ENCODE results near the gene ALPG.
"Not testable (repeated sequence)": the region's sequence is repeated elsewhere in the genome, so short reads cannot be mapped to it uniquely, and the experiment has no call there.

ALPG gene

DNA sequence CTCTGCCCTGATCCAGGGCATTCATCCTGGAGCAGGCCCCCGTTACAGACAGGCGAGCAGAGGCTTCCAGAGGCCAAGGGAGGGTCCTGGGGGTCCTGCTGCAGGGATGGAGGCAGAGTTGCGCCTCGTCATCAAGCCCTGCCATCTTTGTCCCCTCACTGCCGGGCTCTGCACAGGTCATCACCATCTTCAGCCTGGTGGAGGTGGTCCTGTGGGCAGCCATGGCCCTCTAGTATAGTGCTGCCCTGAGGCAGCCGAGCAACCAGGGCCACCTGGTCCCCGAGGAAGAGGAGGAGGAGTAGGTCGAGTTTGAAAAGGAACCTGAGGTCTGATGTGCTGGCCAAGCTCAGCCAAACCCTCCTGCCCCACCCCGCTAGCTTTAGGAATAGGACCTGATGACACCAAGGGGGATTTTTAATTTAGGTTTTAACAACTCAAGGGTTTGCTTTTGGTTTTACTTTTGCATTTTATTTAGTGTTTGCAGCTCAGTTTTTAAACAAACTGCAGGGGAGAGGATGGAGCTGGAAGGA, 40.5 kb downstream of the ALPG start:
- DNase-seq (ENCODE audit: extremely low spot score) = no peak
- CTCF ChIA-PET = interaction anchor here (0.6 to 1.8 kb wide), 14 partner anchors 9 to 572 kb away, joined by 3 to 9 read pairs (median 3); partner anchors contain the start of genes ALPI and PRSS56
- POLR2A ChIA-PET = no interaction called here
- TF ChIP-seq, protein P1, sequence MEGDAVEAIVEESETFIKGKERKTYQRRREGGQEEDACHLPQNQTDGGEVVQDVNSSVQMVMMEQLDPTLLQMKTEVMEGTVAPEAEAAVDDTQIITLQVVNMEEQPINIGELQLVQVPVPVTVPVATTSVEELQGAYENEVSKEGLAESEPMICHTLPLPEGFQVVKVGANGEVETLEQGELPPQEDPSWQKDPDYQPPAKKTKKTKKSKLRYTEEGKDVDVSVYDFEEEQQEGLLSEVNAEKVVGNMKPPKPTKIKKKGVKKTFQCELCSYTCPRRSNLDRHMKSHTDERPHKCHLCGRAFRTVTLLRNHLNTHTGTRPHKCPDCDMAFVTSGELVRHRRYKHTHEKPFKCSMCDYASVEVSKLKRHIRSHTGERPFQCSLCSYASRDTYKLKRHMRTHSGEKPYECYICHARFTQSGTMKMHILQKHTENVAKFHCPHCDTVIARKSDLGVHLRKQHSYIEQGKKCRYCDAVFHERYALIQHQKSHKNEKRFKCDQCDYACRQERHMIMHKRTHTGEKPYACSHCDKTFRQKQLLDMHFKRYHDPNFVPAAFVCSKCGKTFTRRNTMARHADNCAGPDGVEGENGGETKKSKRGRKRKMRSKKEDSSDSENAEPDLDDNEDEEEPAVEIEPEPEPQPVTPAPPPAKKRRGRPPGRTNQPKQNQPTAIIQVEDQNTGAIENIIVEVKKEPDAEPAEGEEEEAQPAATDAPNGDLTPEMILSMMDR (IDR thresholded peaks at IDR 0.05; ENCODE audit: control extremely low read depth, extremely low read depth, low read depth, missing control alignments) = no peak

DNA sequence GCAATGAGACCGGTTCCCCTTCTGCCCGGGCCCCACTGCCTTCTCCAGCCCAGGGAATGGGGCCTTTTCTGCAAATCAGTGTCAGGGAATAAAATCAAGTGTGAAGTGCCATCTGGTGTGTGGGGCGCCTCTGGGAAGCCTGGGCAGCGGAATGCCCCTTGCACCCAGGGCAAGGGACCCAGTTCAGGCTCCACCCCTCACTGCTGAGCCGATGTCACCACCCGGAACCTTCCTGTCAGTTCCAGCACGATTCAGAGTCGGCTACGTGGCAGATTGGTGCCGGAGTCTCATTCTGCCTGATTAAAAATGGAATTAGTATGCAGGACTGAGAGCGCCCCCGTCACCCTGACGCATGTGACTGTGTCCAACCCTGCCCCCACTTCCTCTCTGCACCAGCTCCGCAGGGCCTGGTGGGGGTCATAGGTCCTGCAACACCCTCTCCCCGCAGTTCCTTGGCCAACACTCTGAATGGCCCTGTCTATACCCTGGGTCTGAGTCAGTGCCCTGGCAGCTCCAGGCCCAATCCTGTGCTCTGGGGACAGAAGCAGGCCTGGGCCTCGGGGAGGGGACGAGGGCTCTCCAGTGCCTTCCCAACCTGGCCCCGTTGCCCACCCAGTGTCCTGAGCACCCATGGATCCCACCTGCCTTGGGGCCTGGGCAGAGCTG, 41.1 kb downstream of the ALPG start:
- POLR2A ChIA-PET = no interaction called here
- no peak for DNase-seq (ENCODE audit: extremely low spot score)
- TF ChIP-seq, protein P1 (IDR thresholded peaks at IDR 0.05; ENCODE audit: control extremely low read depth, extremely low read depth, low read depth, missing control alignments) = no peak
- CTCF ChIA-PET = interaction anchor here (1.3 to 1.8 kb wide), 9 partner anchors 8 to 541 kb away, joined by 3 to 9 read pairs (median 4); partner anchors contain the start of gene PRSS56

DNA sequence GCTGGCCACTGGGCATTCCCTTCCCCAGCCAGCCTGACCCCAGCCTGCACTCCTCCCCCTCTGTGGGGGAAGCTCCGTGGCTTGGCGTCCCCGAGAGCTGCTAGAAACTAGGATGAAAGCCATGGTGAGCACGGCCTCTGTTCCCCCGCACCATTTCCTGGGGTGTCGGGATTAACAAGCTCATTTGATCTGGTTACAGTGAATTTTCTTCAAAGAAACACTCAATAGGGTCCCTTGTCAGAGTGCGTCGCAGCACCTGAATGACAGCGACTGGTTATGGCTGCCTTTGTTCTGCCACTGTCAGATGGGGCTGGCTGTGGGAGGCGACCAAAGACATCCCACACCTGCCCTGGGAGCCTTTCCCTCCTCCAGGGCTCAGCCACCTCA, 41.7 kb downstream of the ALPG start:
- TF ChIP-seq, protein P1 (IDR thresholded peaks at IDR 0.05; ENCODE audit: control extremely low read depth, extremely low read depth, low read depth, missing control alignments) = no peak
- CTCF ChIA-PET = interaction anchor here (1.3 to 1.8 kb wide), 2 partner anchors 8 to 11 kb away, joined by 4 to 6 read pairs; no protein-coding TSS in a partner anchor
- no peak for DNase-seq (ENCODE audit: extremely low spot score)
- POLR2A ChIA-PET = no interaction called here

DNA sequence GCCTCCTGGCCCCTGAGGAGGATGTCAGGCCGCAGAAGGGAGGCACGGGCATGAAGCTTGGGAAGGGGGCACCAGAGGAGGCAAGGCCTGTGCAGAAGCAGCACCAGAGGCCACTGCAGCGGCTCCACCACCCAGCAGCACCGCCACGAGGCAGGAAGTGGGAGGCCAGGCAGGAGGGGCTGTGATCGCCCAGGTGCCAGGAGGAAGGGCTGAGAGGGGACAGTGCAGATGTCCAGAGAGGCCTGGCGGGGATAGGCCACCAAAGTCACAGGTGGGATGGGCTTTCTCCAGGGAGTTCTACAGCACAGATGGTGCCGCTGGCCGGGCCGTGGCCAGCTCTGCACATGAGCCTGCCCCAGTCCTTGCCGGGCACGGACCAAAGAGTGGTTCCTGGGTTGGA, 43.3 kb downstream of the ALPG start:
- no peak for DNase-seq (ENCODE audit: extremely low spot score)
- TF ChIP-seq, protein P1 (IDR thresholded peaks at IDR 0.05; ENCODE audit: control extremely low read depth, extremely low read depth, low read depth, missing control alignments) = no peak
- ChIA-PET POLR2A (no interaction called here), CTCF (no interaction called here)

DNA sequence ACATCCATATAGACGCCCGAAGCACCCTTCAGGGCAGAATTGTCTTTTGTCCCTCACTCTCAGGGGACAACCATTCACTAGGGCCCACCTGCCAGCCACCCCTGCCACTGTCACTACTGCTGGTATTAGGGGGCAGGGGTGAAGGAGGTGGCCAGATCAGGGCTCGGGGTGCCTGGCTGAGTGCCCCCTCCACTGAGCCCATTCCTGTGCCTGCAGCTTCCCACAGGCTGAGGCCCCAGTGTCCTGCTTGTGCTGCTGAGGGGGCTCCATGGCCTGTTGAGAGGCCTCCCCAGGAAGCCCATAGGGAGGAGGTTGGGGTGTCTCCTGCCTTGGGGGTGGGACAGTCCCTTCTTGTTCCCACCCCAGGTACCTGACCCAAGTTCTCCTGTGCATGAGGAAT, 45.0 kb downstream of the ALPG start:
- CTCF ChIA-PET; DNase-seq (ENCODE audit: extremely low spot score); POLR2A ChIA-PET: not testable (repeated sequence)

DNA sequence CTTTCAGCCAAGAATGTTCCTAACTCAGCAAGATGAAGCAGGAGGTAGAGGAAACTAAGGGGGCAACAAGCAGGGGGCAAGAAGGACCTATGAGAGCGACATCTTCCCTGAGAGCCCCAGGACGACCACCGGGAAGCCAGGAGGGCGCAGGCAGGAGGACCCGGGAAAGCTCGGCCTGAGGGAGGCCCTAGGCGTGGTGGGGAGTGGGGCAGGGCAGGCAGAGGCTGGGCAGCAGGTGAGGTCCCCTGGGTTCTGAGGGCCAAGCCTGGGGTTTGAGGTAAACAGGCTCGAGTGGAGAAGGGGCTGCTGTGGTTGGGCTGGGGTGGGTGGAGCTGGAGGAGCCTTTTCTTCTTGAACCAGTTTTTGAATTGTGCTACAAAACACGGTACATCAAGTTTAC, 48.0 kb downstream of the ALPG start:
- no peak for DNase-seq (ENCODE audit: extremely low spot score)
- TF ChIP-seq, protein P1 (IDR thresholded peaks at IDR 0.05; ENCODE audit: control extremely low read depth, extremely low read depth, low read depth, missing control alignments) = no peak
- ChIA-PET CTCF (interaction anchor here (2.1 kb wide), 1 partner anchor 15 kb away, joined by 5 read pairs; no protein-coding TSS in a partner anchor), POLR2A (no interaction called here)

Measured in GM10248 (cell line).